Liver (tissue), 9 donors: ENCODE results near the gene ILDR2. TPM values are rescaled to one million over a fixed set of nuclear protein-coding genes. Genes with fewer than 3 reads are reported as not detected.

ENCODE experiments used
- DNase-seq: peaks from one replicate; pipeline ENCODE4 v3.0.0-alpha.2; 2017; ENCODE audit warnings: low spot score
- H3K27ac ChIP-seq, 2 donors: one replicate each; pipeline ENCODE4 v1.7.0; 2013; ENCODE audit warnings: inconsistent platforms in 2 of 2, low read length in 2 of 2, control low read depth in 1 of 2, low read depth in 1 of 2, mild to moderate bottlenecking in 1 of 2
- H3K27me3 ChIP-seq, 4 donors: one replicate each; pipeline versions ENCODE4 v1.6.1 to v1.7.0; 2013; ENCODE audit warnings: low read length in 3 of 4, inconsistent platforms in 1 of 4, mild to moderate bottlenecking in 1 of 4, moderate library complexity in 1 of 4; ENCODE audit not compliant: control insufficient read depth in 4 of 4, insufficient read depth in 4 of 4
- H3K36me3 ChIP-seq, 4 donors: one replicate each; pipeline versions ENCODE4 v1.6.1 to v1.7.0; 2013; ENCODE audit warnings: low read length in 3 of 4, mild to moderate bottlenecking in 3 of 4, low read depth in 1 of 4, moderate library complexity in 1 of 4; ENCODE audit not compliant: control insufficient read depth in 4 of 4, insufficient read depth in 3 of 4
- H3K4me1 ChIP-seq, 4 donors: one replicate each; pipeline versions ENCODE4 v1.6.1 to v1.7.0; 2013; ENCODE audit warnings: low read length in 3 of 4, mild to moderate bottlenecking in 3 of 4, moderate library complexity in 1 of 4; ENCODE audit not compliant: control insufficient read depth in 4 of 4, insufficient read depth in 4 of 4
- H3K4me3 ChIP-seq, 3 donors: one replicate each; pipeline versions ENCODE4 v1.6.1 to v1.7.0; 2013; ENCODE audit warnings: low read length in 3 of 3, control low read depth in 1 of 3, low read depth in 1 of 3, mild to moderate bottlenecking in 1 of 3
- H3K9ac ChIP-seq, 2 donors: one replicate each; pipeline ENCODE4 v1.7.0; 2013; ENCODE audit warnings: low read length in 2 of 2, mild to moderate bottlenecking in 2 of 2, moderate library complexity in 2 of 2, control low read depth in 1 of 2, low read depth in 1 of 2
- H3K9me3 ChIP-seq, 4 donors: one replicate each; pipeline versions ENCODE4 v1.6.1 to v1.7.0; 2013; ENCODE audit warnings: low read length in 3 of 4; ENCODE audit not compliant: control insufficient read depth in 4 of 4
- EGR1 ChIP-seq, 2 donors: IDR thresholded peaks; 2 replicates each; pipeline ENCODE4 v1.6.1; 2016 to 2018; ENCODE audit warnings: antibody characterized with exemption in 2 of 2, low read depth in 2 of 2
- FOXA1 ChIP-seq: IDR thresholded peaks from 2 replicates; pipeline ENCODE4 v1.6.1; 2016; ENCODE audit warnings: antibody characterized with exemption
- FOXA2 ChIP-seq: IDR thresholded peaks from 2 replicates; pipeline ENCODE4 v1.6.1; 2016; ENCODE audit warnings: antibody characterized with exemption
- GABPA ChIP-seq, 2 donors: IDR thresholded peaks in 1 of 2; conservative IDR thresholded peaks in 1 of 2; 2 replicates each; pipeline ENCODE4 v1.6.1; 2016; ENCODE audit warnings: antibody characterized with exemption in 2 of 2, mild to moderate bottlenecking in 1 of 2, moderate library complexity in 1 of 2
- HNF4A ChIP-seq, 2 donors: conservative IDR thresholded peaks; 2 replicates each; pipeline ENCODE4 v1.6.1; 2016; ENCODE audit warnings: antibody characterized with exemption in 2 of 2, mild to moderate bottlenecking in 2 of 2
- HNF4G ChIP-seq: IDR thresholded peaks from 2 replicates; pipeline ENCODE4 v1.6.1; 2016; ENCODE audit warnings: antibody characterized with exemption
- JUND ChIP-seq, 2 donors: IDR thresholded peaks; 2 replicates each; pipeline ENCODE4 v1.6.1; 2016; ENCODE audit warnings: antibody characterized with exemption in 2 of 2
- MAX ChIP-seq: IDR thresholded peaks from 2 replicates; pipeline ENCODE4 v1.6.1; 2016; ENCODE audit warnings: antibody characterized with exemption
- NR2F2 ChIP-seq: IDR thresholded peaks from 2 replicates; pipeline ENCODE4 v1.6.1; 2016; ENCODE audit warnings: antibody characterized with exemption
- RAD21 ChIP-seq, 2 donors: IDR thresholded peaks; 2 replicates each; pipeline ENCODE4 v1.6.1; 2016; ENCODE audit warnings: antibody characterized with exemption in 2 of 2, mild to moderate bottlenecking in 2 of 2
- REST ChIP-seq: IDR thresholded peaks from 2 replicates; pipeline ENCODE4 v1.6.1; 2016; ENCODE audit warnings: antibody characterized with exemption, mild to moderate bottlenecking
- RXRA ChIP-seq, 2 donors: IDR thresholded peaks; 2 replicates each; pipeline ENCODE4 v1.6.1; 2017 to 2018; ENCODE audit warnings: antibody characterized with exemption in 2 of 2, mild to moderate bottlenecking in 1 of 2
- SP1 ChIP-seq: IDR thresholded peaks from 2 replicates; pipeline ENCODE4 v1.6.1; 2018; ENCODE audit warnings: antibody characterized with exemption, mild to moderate bottlenecking
- TAF1 ChIP-seq: conservative IDR thresholded peaks from 2 replicates; pipeline ENCODE4 v1.6.1; 2016; ENCODE audit warnings: antibody characterized with exemption, mild to moderate bottlenecking
- YY1 ChIP-seq: IDR thresholded peaks from 2 replicates; pipeline ENCODE4 v1.6.1; 2016; ENCODE audit warnings: antibody characterized with exemption, mild to moderate bottlenecking
- WGBS: extraction: QIAGEN DNeasy Blood & Tissue Kit; methylation state at CpG from one replicate; pipeline ENCODE4 v1.1.7; 2013; 5-methylcytosine and 5-hydroxymethylcytosine counted together
- polyA plus RNA-seq, 2 donors: library from polyadenylated mRNA; stranded (reverse) in 1 of 2; unstranded in 1 of 2; fragments of 200-250 nt in 1 of 2; fragments of >200 nt in 1 of 2; fragmentation: Nextera tagmentation in 1 of 2; extraction: Ambion mirVana in 1 of 2; gene quantifications; one replicate each; pipeline versions ENCODE4 v1.2.1 to v1.2.3, GENCODE V29; 2013 to 2015
- total RNA-seq, 2 donors: library from RNA; depleted of rRNA; stranded (reverse); fragments of >200 nt; gene quantifications; one replicate each; pipeline ENCODE4 v1.2.3, GENCODE V29; 2014
- TF ChIP-seq, protein P1 (sequence below): IDR thresholded peaks from 2 replicates; pipeline ENCODE4 v1.6.1; 2016; ENCODE audit warnings: antibody characterized with exemption
- TF ChIP-seq, protein P2 (sequence below): IDR thresholded peaks from 2 replicates; pipeline ENCODE4 v1.6.1; 2016; ENCODE audit warnings: antibody characterized with exemption
- TF ChIP-seq, protein P3 (sequence below): fragments of 150-350 bp; IDR thresholded peaks from 2 replicates; pipeline ENCODE4 v1.5.1; 2017; ENCODE audit warnings: improper control_type of control experiment, low read depth, low read length; ENCODE audit not compliant: missing input control
- donor health status: healthy.
- donor health status: healthy.
- donor health status: healthy.
- donor health status: healthy.
- donor health status: healthy.

ILDR2 gene
- total and polyA plus RNA-seq, 4 donors: 0.09 to 7.4 (median 0.44) TPM

- DNase-seq: no peak
- TF ChIP-seq FOXA2 (no peak), EGR1 (IDR thresholded peaks at IDR 0.05; ENCODE audit: low read depth in 2 of 2) (no peak), YY1 (no peak), HNF4G (no peak), GABPA (IDR thresholded peaks at IDR 0.05 in 1 of 2, conservative IDR thresholded peaks at IDR 0.05 in 1 of 2) (no peak), REST (no peak), TAF1 (no peak), SP1 (no peak), JUND (IDR thresholded peaks at IDR 0.05) (no peak), RAD21 (IDR thresholded peaks at IDR 0.05) (no peak), HNF4A (conservative IDR thresholded peaks at IDR 0.05) (no peak), MAX (no peak), RXRA (IDR thresholded peaks at IDR 0.05) (no peak), NR2F2 (no peak), FOXA1 (no peak)
- TF ChIP-seq, protein P1, sequence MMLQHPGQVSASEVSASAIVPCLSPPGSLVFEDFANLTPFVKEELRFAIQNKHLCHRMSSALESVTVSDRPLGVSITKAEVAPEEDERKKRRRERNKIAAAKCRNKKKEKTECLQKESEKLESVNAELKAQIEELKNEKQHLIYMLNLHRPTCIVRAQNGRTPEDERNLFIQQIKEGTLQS: no peak
- TF ChIP-seq, protein P2, sequence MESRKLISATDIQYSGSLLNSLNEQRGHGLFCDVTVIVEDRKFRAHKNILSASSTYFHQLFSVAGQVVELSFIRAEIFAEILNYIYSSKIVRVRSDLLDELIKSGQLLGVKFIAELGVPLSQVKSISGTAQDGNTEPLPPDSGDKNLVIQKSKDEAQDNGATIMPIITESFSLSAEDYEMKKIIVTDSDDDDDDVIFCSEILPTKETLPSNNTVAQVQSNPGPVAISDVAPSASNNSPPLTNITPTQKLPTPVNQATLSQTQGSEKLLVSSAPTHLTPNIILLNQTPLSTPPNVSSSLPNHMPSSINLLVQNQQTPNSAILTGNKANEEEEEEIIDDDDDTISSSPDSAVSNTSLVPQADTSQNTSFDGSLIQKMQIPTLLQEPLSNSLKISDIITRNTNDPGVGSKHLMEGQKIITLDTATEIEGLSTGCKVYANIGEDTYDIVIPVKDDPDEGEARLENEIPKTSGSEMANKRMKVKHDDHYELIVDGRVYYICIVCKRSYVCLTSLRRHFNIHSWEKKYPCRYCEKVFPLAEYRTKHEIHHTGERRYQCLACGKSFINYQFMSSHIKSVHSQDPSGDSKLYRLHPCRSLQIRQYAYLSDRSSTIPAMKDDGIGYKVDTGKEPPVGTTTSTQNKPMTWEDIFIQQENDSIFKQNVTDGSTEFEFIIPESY: no peak
- TF ChIP-seq, protein P3, sequence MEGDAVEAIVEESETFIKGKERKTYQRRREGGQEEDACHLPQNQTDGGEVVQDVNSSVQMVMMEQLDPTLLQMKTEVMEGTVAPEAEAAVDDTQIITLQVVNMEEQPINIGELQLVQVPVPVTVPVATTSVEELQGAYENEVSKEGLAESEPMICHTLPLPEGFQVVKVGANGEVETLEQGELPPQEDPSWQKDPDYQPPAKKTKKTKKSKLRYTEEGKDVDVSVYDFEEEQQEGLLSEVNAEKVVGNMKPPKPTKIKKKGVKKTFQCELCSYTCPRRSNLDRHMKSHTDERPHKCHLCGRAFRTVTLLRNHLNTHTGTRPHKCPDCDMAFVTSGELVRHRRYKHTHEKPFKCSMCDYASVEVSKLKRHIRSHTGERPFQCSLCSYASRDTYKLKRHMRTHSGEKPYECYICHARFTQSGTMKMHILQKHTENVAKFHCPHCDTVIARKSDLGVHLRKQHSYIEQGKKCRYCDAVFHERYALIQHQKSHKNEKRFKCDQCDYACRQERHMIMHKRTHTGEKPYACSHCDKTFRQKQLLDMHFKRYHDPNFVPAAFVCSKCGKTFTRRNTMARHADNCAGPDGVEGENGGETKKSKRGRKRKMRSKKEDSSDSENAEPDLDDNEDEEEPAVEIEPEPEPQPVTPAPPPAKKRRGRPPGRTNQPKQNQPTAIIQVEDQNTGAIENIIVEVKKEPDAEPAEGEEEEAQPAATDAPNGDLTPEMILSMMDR: no peak
- peaks cover 0 to 10% (median 0%) of the 10 kb centered on the region in 4 donors for H3K4me1 ChIP-seq
- H3K27me3 ChIP-seq: peaks cover 0 to 4% (median 1%) of the 10 kb centered on the region in 4 donors
- H3K4me3 ChIP-seq: no peak overlapping the region
- no peak overlapping the region for H3K27ac ChIP-seq
- 61% methylated on average over 4 of the region's 4 CpGs for WGBS
- H3K36me3 ChIP-seq: no peaks in the 10 kb centered on the region
- no peaks in the 10 kb centered on the region for H3K9me3 ChIP-seq
- H3K9ac ChIP-seq: no peak overlapping the region
Measured at GRCh38 chr1:166952002-166952746, 23.2 kb downstream of the ILDR2 start.
